SJSA1 (cell line): ENCODE data around the gene SLC25A13. TPM values are rescaled to one million over a fixed set of nuclear protein-coding genes. Genes with fewer than 3 reads are reported as not detected.
"Not testable (repeated sequence)": the region's sequence is repeated elsewhere in the genome, so short reads cannot be mapped to it uniquely, and the experiment has no call there.

Source experiments
- DNase-seq, 2 experiments: peaks; one replicate each; pipeline ENCODE4 v3.0.0-alpha.2; 2015 to 2020; ENCODE audit warnings: low spot score in 2 of 2, low read depth in 1 of 2
- H3K27ac ChIP-seq: fragments of 250-450 bp; sonication (Bioruptor Pico); 2 replicates; pipeline ENCODE4 v1.5.1; 2020; ENCODE audit warnings: mild to moderate bottlenecking, moderate library complexity
- H3K27me3 ChIP-seq: fragments of 250-450 bp; sonication (Bioruptor Pico); replicated peaks from 2 replicates; pipeline ENCODE4 v1.5.1; 2020; ENCODE audit warnings: mild to moderate bottlenecking, moderate library complexity
- H3K36me3 ChIP-seq: fragments of 250-450 bp; sonication (Bioruptor Pico); 2 replicates; pipeline ENCODE4 v1.5.1; 2020; ENCODE audit warnings: mild to moderate bottlenecking
- H3K4me1 ChIP-seq: fragments of 250-450 bp; sonication (Bioruptor Pico); replicated peaks from 2 replicates; pipeline ENCODE4 v1.6.1; 2021; ENCODE audit warnings: mild to moderate bottlenecking
- H3K4me3 ChIP-seq: fragments of 250-450 bp; sonication (Bioruptor Pico); 2 replicates; pipeline ENCODE4 v1.5.1; 2020; ENCODE audit warnings: mild to moderate bottlenecking
- H3K9me3 ChIP-seq: fragments of 250-450 bp; sonication (Bioruptor Pico); replicated peaks from 2 replicates; pipeline ENCODE4 v1.5.1; 2020; ENCODE audit warnings: mild to moderate bottlenecking
- total RNA-seq: library from RNA; depleted of rRNA; stranded (reverse); fragments of >200 nt; shearing (Covaris generic); gene quantifications from 2 replicates; pipeline ENCODE4 v1.2.3, GENCODE V29; 2014

SLC25A13 gene
- total RNA-seq, 1 experiment from 2014 or later: 78.1 TPM

- H3K36me3 ChIP-seq: 0 out of 2 replicates have a peak, but pooled peaks cover 4% of the 10 kb centered on the region
- no peaks in the 10 kb centered on the region for H3K27me3 ChIP-seq
- DNase-seq: no peak
- H3K9me3 ChIP-seq: no peaks in the 10 kb centered on the region
- no peak overlapping the region for H3K4me3 ChIP-seq
- H3K27ac ChIP-seq: no peak overlapping the region
- peaks cover 21% of the 10 kb centered on the region for H3K4me1 ChIP-seq
These were observed 21.4 kb downstream of the SLC25A13 start for GRCh38 chr7:96300502-96300901.

- DNase-seq: no peak
These were observed 22.4 kb downstream of the SLC25A13 start for GRCh38 chr7:96299496-96299895.

GRCh38 chr7:96297876-96298275 is 24.0 kb downstream of the SLC25A13 start:
- DNase-seq: no peak
- Histone ChIP-seq H3K36me3 (0 out of 2 replicates have a peak, but pooled peaks cover 8% of the 10 kb centered on the region), H3K27me3 (no peaks in the 10 kb centered on the region), H3K9me3 (no peaks in the 10 kb centered on the region), H3K27ac (no peak overlapping the region), H3K4me3 (no peak overlapping the region), H3K4me1 (peaks cover 2% of the 10 kb centered on the region)

More at GRCh38 chr7:96299496-96299895, 22.4 kb downstream of the SLC25A13 start:
- Histone ChIP-seq H3K9me3 (no peaks in the 10 kb centered on the region), H3K4me1 (peaks cover 19% of the 10 kb centered on the region), H3K27ac (no peak overlapping the region), H3K27me3 (no peaks in the 10 kb centered on the region), H3K36me3 (0 out of 2 replicates have a peak, but pooled peaks cover 4% of the 10 kb centered on the region), H3K4me3 (no peak overlapping the region)

GRCh38 chr7:96297446-96297845 is 24.5 kb downstream of the SLC25A13 start:
- H3K27ac ChIP-seq, DNase-seq, H3K4me3 ChIP-seq, H3K27me3 ChIP-seq, H3K9me3 ChIP-seq, H3K36me3 ChIP-seq, H3K4me1 ChIP-seq: not testable (repeated sequence)

DNA sequence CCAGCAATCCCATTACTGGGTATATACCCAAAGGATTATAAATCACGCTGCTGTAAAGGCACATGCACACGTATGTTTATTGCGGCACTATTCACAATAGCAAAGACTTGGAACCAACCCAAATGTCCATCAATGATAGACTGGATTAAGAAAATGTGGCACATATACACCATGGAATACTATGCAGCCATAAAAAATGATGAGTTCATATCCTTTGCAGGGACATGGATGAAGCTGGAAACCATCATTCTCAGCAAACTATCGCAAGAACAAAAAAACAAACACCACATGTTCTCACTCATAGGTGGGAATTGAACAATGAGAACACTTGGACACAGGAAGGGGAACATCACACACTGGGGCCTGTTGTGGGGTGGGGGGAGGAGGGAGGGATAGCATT is 28.0 kb downstream of the SLC25A13 start:
- H3K36me3 ChIP-seq, H3K27me3 ChIP-seq, DNase-seq, H3K4me3 ChIP-seq, H3K9me3 ChIP-seq, H3K27ac ChIP-seq, H3K4me1 ChIP-seq: not testable (repeated sequence)

- Histone ChIP-seq H3K27ac (no peak overlapping the region), H3K36me3 (peaks cover 3% of the 10 kb centered on the region), H3K4me3 (no peak overlapping the region), H3K9me3 (no peaks in the 10 kb centered on the region), H3K27me3 (no peaks in the 10 kb centered on the region), H3K4me1 (no peaks in the 10 kb centered on the region)
- no peak for DNase-seq
These were observed 34.3 kb downstream of the SLC25A13 start for GRCh38 chr7:96287559-96287958.

GRCh38 chr7:96287132-96287531 is 34.8 kb downstream of the SLC25A13 start:
- no peaks in the 10 kb centered on the region for H3K4me1 ChIP-seq
- no peak overlapping the region for H3K27ac ChIP-seq
- H3K27me3 ChIP-seq: no peaks in the 10 kb centered on the region
- no peaks in the 10 kb centered on the region for H3K9me3 ChIP-seq
- peaks cover 3% of the 10 kb centered on the region for H3K36me3 ChIP-seq
- no peak overlapping the region for H3K4me3 ChIP-seq
- DNase-seq: no peak

DNA sequence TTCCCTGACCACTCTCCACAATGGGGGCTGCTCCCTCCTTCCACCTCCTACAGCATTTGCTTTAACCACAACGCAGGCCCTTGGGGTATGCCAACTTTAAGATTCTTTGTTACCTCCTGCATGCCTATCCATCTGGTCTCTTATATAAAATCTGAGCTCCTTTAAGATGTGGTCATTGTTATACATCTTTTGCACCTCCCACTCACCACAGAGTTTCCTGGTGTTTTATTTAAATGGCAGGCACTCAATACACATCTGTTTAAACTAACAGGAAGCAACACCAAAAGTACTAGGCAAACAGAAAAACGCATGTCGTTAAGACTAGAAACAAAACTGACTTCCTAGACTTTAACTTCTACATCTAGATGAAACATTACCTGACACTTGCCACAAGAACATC is 36.3 kb downstream of the SLC25A13 start:
- no peaks in the 10 kb centered on the region for H3K27me3 ChIP-seq
- no peaks in the 10 kb centered on the region for H3K4me1 ChIP-seq
- H3K27ac ChIP-seq: no peak overlapping the region
- no peak overlapping the region for H3K4me3 ChIP-seq
- H3K9me3 ChIP-seq: no peaks in the 10 kb centered on the region
- DNase-seq: no peak
- peaks cover 3% of the 10 kb centered on the region for H3K36me3 ChIP-seq

DNA sequence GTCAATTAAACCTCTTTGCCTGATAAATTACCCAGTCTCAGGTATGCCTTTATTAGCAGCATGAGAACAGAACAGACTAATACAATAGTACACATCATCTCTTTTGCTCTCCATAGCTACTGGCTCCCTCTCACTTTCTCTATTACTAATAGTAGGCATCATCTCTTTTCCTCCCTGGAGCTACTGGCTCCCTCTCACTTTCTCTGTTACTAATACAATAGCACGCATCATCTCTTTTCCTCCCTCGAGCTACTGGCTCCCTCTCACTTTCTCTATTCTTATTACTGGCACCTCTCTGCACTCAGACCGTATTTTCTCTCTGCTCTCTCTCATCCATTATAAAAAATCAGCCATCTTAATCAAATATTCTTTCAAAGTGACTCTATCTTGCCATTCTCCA is 37.1 kb downstream of the SLC25A13 start:
- H3K36me3 ChIP-seq: peaks cover 3% of the 10 kb centered on the region
- no peak overlapping the region for H3K4me3 ChIP-seq
- no peaks in the 10 kb centered on the region for H3K9me3 ChIP-seq
- H3K4me1 ChIP-seq: no peaks in the 10 kb centered on the region
- no peak for DNase-seq
- H3K27me3 ChIP-seq: no peaks in the 10 kb centered on the region
- H3K27ac ChIP-seq: no peak overlapping the region

DNA sequence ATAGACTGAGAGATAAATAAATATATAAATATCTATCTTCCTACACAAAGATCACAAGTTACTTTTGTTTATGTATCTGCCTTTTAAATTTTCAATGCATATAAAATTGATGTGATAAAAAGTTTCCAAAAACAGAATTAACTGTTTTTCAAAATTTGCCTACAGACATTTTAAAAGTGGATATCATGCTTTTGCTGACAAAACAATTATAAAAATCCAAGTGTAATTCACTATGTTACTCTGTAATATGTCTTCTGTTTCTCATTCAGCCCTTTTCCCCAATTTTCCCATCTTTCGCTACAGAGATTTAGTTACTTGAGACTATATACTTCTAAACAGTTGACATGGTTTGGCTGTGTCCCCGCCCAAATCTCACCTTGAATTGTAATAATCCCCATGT is 37.7 kb downstream of the SLC25A13 start:
- Histone ChIP-seq H3K27me3 (no peaks in the 10 kb centered on the region), H3K27ac (no peak overlapping the region), H3K4me3 (no peak overlapping the region), H3K9me3 (no peaks in the 10 kb centered on the region), H3K4me1 (no peaks in the 10 kb centered on the region), H3K36me3 (peaks cover 3% of the 10 kb centered on the region)
- no peak for DNase-seq

- Histone ChIP-seq H3K27me3 (no peaks in the 10 kb centered on the region), H3K27ac (no peak overlapping the region), H3K4me1 (no peaks in the 10 kb centered on the region), H3K4me3 (no peak overlapping the region), H3K36me3 (peaks cover 2% of the 10 kb centered on the region; the same call in 1 of the 2 replicates), H3K9me3 (no peaks in the 10 kb centered on the region)
- DNase-seq: no peak
These were observed 39.1 kb downstream of the SLC25A13 start for GRCh38 chr7:96282835-96283234.

GRCh38 chr7:96277921-96278320 is 44.0 kb downstream of the SLC25A13 start:
- Histone ChIP-seq H3K27me3 (no peaks in the 10 kb centered on the region), H3K4me3 (no peak overlapping the region), H3K36me3 (peaks cover 31% of the 10 kb centered on the region), H3K9me3 (no peaks in the 10 kb centered on the region), H3K4me1 (no peaks in the 10 kb centered on the region), H3K27ac (no peak overlapping the region)
- no peak for DNase-seq

GRCh38 chr7:96276019-96276418 is 45.9 kb downstream of the SLC25A13 start:
- no peaks in the 10 kb centered on the region for H3K9me3 ChIP-seq

GRCh38 chr7:96273716-96274115 is 48.2 kb downstream of the SLC25A13 start:
- Histone ChIP-seq H3K4me1 (no peaks in the 10 kb centered on the region), H3K4me3 (no peak overlapping the region), H3K9me3 (no peaks in the 10 kb centered on the region), H3K27me3 (no peaks in the 10 kb centered on the region), H3K27ac (no peak overlapping the region), H3K36me3 (peaks cover 34% of the 10 kb centered on the region)
- no peak for DNase-seq

More at GRCh38 chr7:96276019-96276418, 45.9 kb downstream of the SLC25A13 start:
- H3K27ac ChIP-seq: no peak overlapping the region
- H3K4me3 ChIP-seq: no peak overlapping the region
- H3K36me3 ChIP-seq: peaks cover 31% of the 10 kb centered on the region
- H3K27me3 ChIP-seq: no peaks in the 10 kb centered on the region
- no peaks in the 10 kb centered on the region for H3K4me1 ChIP-seq
- no peak for DNase-seq
